Measurements from ENCODE around the gene B3GNT7.

The B3GNT7 gene

GRCh38 chr2:231370429-231370748 is 25.1 kb upstream of the B3GNT7 start:
- Histone ChIP-seq H3K4me2 (ENCODE audit: low read length) (no peak overlapping the region), H3K4me1 (ENCODE audit: insufficient read depth, low read length, severe bottlenecking) (no peaks in the 10 kb centered on the region), H3K36me3 (ENCODE audit: insufficient read depth, low read length) (no peaks in the 10 kb centered on the region), H3F3A (ENCODE audit: insufficient read depth, low read length) (no peaks in the 10 kb centered on the region), H3K9me2 (ENCODE audit: low read depth, low read length) (no peaks in the 10 kb centered on the region), H4K20me1 (ENCODE audit: insufficient read depth, low read length) (no peaks in the 10 kb centered on the region), H3K9me3 (ENCODE audit: low read length) (no peaks in the 10 kb centered on the region), H3K4me3 (ENCODE audit: low read depth, low read length, poor library complexity, severe bottlenecking) (no peak overlapping the region), H3K9ac (ENCODE audit: low read length) (no peak overlapping the region), H3K27me3 (ENCODE audit: insufficient read depth, low read length) (peaks cover 6% of the 10 kb centered on the region; the same call in 1 of the 2 replicates), H3K27ac (ENCODE audit: low read depth, low read length, poor library complexity, severe bottlenecking) (no peak overlapping the region), H3K79me2 (ENCODE audit: insufficient read depth, low read length) (no peaks in the 10 kb centered on the region), H2AFZ (ENCODE audit: low read length) (no peak overlapping the region)
- no peak for TF ChIP-seq EZH2 (IDR thresholded peaks at IDR 0.05; ENCODE audit: borderline replicate concordance, low read length)
- TF ChIP-seq, protein P1, sequence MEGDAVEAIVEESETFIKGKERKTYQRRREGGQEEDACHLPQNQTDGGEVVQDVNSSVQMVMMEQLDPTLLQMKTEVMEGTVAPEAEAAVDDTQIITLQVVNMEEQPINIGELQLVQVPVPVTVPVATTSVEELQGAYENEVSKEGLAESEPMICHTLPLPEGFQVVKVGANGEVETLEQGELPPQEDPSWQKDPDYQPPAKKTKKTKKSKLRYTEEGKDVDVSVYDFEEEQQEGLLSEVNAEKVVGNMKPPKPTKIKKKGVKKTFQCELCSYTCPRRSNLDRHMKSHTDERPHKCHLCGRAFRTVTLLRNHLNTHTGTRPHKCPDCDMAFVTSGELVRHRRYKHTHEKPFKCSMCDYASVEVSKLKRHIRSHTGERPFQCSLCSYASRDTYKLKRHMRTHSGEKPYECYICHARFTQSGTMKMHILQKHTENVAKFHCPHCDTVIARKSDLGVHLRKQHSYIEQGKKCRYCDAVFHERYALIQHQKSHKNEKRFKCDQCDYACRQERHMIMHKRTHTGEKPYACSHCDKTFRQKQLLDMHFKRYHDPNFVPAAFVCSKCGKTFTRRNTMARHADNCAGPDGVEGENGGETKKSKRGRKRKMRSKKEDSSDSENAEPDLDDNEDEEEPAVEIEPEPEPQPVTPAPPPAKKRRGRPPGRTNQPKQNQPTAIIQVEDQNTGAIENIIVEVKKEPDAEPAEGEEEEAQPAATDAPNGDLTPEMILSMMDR (IDR thresholded peaks at IDR 0.05; ENCODE audit: low read length) = no peak

GRCh38 chr2:231370749-231371429 is 24.6 kb upstream of the B3GNT7 start:
- Histone ChIP-seq H3K9me3 (ENCODE audit: low read length) (no peaks in the 10 kb centered on the region), H4K20me1 (ENCODE audit: insufficient read depth, low read length) (no peaks in the 10 kb centered on the region), H3K9ac (ENCODE audit: low read length) (no peak overlapping the region), H3K4me3 (ENCODE audit: low read depth, low read length, poor library complexity, severe bottlenecking) (no peak overlapping the region), H3K9me2 (ENCODE audit: low read depth, low read length) (no peaks in the 10 kb centered on the region), H3K36me3 (ENCODE audit: insufficient read depth, low read length) (no peaks in the 10 kb centered on the region), H2AFZ (ENCODE audit: low read length) (no peak overlapping the region), H3K27me3 (ENCODE audit: insufficient read depth, low read length) (peaks cover 6% of the 10 kb centered on the region; the same call in 1 of the 2 replicates), H3K4me1 (ENCODE audit: insufficient read depth, low read length, severe bottlenecking) (no peaks in the 10 kb centered on the region), H3K27ac (ENCODE audit: low read depth, low read length, poor library complexity, severe bottlenecking) (no peak overlapping the region), H3K79me2 (ENCODE audit: insufficient read depth, low read length) (no peaks in the 10 kb centered on the region), H3K4me2 (ENCODE audit: low read length) (no peak overlapping the region), H3F3A (ENCODE audit: insufficient read depth, low read length) (no peaks in the 10 kb centered on the region)
- no peak for TF ChIP-seq EZH2 (IDR thresholded peaks at IDR 0.05; ENCODE audit: borderline replicate concordance, low read length)
- TF ChIP-seq, protein P1 (IDR thresholded peaks at IDR 0.05; ENCODE audit: low read length) = no peak

DNA sequence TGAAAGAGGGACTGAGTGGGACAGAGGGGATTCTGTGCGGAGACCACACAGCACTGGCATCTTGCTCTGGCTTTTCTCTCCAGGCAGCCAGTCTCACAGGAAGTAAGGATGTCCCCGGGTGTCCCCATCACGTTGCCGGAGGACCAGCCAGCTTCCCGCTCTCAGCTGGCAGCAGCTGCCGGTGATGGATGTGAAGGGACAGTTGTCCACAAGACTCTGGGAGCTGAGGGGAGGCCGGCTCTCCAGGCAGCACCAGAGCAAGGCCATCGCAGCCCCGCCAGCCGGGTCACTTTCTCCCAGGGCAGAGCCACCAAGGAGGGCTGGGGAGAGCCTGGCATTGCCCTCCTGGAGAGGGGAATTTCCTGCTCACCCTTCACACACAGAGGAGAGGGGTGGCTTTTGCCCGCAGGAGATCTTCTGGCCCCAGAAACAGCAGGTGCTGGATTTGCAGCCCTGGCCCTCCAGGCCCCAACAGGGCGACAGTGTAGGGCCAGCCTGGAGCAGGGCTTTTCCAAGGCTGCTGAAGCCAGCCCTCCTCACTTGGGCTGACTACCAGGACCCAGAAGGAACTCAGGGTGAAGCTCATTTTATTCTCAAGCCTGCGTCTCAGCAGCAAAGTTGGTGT is 24.0 kb upstream of the B3GNT7 start:
- Histone ChIP-seq H3K27ac (ENCODE audit: low read depth, low read length, poor library complexity, severe bottlenecking) (no peak overlapping the region), H3F3A (ENCODE audit: insufficient read depth, low read length) (no peaks in the 10 kb centered on the region)

More for the DNA sequence above, 24.0 kb upstream of the B3GNT7 start:
- H3K9ac ChIP-seq (ENCODE audit: low read length) = no peak overlapping the region
- H3K4me3 ChIP-seq (ENCODE audit: low read depth, low read length, poor library complexity, severe bottlenecking) = no peak overlapping the region
- TF ChIP-seq EZH2 (IDR thresholded peaks at IDR 0.05; ENCODE audit: borderline replicate concordance, low read length) = no peak
- TF ChIP-seq, protein P1 (IDR thresholded peaks at IDR 0.05; ENCODE audit: low read length) = no peak
- no peaks in the 10 kb centered on the region for H3K9me3 ChIP-seq (ENCODE audit: low read length)
- H3K27me3 ChIP-seq (ENCODE audit: insufficient read depth, low read length) = peaks cover 6% of the 10 kb centered on the region; the same call in 1 of the 2 replicates
- no peak overlapping the region for H2AFZ ChIP-seq (ENCODE audit: low read length)
- H3K9me2 ChIP-seq (ENCODE audit: low read depth, low read length) = no peaks in the 10 kb centered on the region
- no peaks in the 10 kb centered on the region for H4K20me1 ChIP-seq (ENCODE audit: insufficient read depth, low read length)
- H3K36me3 ChIP-seq (ENCODE audit: insufficient read depth, low read length) = no peaks in the 10 kb centered on the region
- H3K79me2 ChIP-seq (ENCODE audit: insufficient read depth, low read length) = no peaks in the 10 kb centered on the region
- H3K4me1 ChIP-seq (ENCODE audit: insufficient read depth, low read length, severe bottlenecking) = no peaks in the 10 kb centered on the region
- H3K4me2 ChIP-seq (ENCODE audit: low read length) = no peak overlapping the region
